HPDE6-E6E7 (cell line): Measurements from ENCODE around the gene URB1.
"Not testable (repeated sequence)": the region's sequence is repeated elsewhere in the genome, so short reads cannot be mapped to it uniquely, and the experiment has no call there.

Experiments
- DNase-seq: peaks from one replicate; pipeline ENCODE4 v3.0.0; 2011; ENCODE audit warnings: missing footprints; ENCODE audit errors: extremely low spot score

URB1 gene

GRCh38 chr21:32377506-32377905 lies 15.3 kb downstream of the URB1 start:
- no peak for DNase-seq

DNA sequence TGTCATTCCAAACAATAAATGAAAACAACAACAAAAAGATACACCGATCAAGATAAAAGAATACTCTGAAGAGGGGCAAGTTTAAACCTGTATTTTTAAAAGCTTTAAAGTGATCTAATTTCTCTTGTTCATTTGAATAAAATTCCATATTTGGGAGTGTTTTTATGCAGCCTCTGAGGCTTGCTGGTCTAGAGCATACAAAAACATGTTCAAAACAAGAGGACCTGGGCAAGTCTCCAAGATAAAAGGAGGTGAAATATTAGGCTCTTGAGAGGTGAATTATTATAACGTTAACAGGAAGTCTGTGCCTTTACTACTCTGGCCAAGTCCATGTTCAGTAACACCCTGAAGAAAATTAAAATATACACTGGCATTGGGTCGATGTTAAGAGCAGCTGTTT lies 20.1 kb downstream of the URB1 start:
- DNase-seq, result peak; percentile 38

- DNase-seq, result peak; percentile 79
Measured at GRCh38 chr21:32371913-32372314, 20.9 kb downstream of the URB1 start.

- DNase-seq, result no peak
Measured at GRCh38 chr21:32370998-32371766, 21.6 kb downstream of the URB1 start.

GRCh38 chr21:32368961-32369360 lies 23.9 kb downstream of the URB1 start:
- not testable (repeated sequence) for DNase-seq

DNA sequence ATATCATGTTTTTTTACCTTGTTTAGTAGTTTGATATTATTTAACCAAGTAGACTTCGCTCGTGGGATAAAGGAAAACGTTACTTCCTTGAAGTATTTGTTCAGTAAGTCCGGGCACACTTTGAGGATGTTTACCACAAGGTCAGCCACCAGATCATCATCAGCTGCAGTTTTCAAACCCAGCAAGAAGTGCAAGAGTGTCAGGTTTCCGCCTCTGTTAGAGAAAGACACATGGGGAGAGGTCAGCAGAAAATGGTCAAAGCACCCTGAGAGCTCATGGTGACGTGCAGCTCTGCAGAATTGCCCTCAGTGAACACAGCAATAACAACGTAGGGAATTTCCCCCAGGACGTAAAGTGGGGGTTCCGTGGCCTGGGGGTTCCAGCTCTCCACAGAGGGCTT lies 24.4 kb downstream of the URB1 start:
- no peak for DNase-seq

- no peak for DNase-seq
Measured at GRCh38 chr21:32367158-32367557, 25.7 kb downstream of the URB1 start.

GRCh38 chr21:32366191-32366590 lies 26.6 kb downstream of the URB1 start:
- DNase-seq, result no peak

DNA sequence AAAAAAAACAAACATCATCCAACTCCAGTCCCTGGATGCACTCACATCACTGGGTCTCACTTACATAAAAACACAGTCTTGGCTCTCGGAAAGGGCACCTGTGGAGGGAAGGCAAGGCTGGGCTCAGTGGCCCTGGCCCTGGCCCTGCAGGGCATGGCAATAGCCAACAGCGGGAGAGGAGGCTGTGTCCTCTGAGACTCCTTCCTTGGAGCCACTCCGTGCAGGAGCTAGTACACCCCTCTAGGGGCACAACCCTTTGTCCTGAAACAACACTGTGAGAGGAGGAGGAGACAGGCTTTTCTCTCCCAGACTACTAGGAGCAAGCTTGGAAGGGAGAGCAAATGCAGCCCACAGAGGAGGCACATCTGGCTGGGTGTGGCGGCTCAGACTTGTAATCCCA lies 28.0 kb downstream of the URB1 start:
- DNase-seq, result no peak

DNA sequence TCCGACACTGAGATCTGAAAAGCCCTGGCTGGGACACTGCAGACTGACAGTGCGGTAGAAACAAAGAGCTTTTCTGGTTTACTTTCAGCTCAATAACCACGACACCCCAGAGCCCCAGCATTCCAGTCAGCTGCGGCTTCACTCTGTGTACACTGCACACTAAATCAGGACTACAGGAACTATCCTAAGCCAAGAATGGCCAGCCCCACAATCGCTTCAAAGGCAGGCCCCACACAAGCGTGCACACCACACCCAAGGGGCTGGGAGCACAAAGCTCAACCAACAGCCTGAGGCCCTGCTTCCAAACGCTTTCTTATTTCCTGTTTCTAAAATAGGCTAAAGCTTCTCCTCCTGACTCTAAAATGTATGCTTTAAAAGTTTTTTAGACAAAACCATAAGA lies 28.4 kb downstream of the URB1 start:
- no peak for DNase-seq

- DNase-seq, result peak; percentile 14
Measured at GRCh38 chr21:32360401-32360975, 32.3 kb downstream of the URB1 start.

DNA sequence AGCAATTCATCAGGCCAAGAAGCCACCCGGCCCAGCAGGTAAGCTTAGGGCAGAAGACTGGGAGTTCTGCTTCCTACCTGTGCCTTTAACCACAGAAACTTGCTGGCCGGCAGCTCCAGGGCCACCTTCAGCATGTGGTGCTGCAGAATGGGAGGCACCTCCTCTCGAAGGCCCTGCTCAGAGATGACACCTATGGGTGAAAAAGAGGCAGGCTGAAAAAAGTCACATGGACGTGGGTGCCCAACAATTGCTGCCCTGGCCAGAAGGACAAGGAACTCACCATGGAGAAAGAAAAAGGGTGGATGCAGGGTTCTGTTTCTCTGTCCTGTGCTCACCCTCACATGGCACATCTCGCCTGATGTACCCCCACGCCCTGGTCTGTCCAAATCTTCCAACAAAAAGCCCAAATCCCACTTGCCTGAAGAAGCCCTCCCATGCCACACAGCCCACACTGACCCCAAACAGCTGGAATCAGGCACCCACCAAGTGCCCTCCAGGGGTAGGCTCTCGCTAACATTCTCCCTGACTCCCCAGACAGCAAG lies 33.0 kb downstream of the URB1 start:
- peak; percentile 26 for DNase-seq

- DNase-seq, result no peak
Measured at GRCh38 chr21:32356874-32357395, 35.9 kb downstream of the URB1 start.

DNA sequence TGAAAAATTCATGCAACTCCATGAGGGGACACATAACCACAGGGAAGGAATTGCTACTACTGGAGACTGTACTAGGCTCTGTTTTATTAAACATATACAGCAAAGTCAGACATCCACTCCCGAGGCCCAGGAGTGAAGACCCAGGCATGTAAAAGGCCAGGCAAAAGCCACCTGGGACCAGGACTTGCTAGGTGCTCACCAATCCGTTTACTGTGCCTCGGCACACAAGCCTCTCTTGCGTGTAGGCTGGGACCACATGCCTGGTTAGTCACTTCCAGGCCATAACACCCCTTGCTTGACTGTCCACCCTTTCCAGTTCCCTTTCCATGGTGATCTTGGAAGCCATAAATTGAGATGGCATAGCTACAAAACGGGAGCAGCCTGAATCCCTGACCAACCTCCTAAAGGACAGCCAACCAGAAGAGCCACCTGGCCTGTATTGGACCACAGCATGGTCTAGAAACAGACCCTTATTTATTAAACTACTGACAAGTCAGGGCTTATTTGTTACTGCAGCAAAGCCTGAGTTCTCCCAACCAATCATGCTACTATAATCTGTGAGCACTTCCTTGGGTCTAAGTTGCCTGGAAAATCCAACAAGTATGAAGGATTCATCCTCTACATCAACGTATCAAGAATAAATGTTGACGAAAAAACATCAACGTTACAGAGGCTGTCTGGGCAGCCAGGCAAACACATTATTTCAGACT lies 39.7 kb downstream of the URB1 start:
- DNase-seq, result no peak

GRCh38 chr21:32352526-32352925 lies 40.3 kb downstream of the URB1 start:
- no peak for DNase-seq

GRCh38 chr21:32351428-32351827 lies 41.4 kb downstream of the URB1 start:
- DNase-seq, result peak; percentile 26

DNA sequence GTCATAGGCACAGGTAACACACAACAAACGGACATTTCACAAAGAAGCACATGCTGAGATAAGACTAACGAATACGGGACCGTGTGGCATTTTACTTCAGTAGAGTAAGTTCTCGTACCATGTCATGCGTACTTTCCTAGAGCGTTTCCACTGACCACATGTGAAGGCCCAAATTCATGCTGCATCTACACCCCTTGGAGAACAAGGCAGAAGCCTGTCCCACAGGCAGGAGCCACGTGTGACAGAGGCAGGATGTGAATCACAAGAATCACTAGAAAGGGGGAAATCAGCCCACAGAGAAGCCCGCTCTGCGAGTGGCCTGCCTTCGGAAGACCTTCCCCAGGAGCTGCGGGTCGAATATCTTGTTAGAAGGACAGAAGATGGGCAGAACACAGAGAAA lies 41.8 kb downstream of the URB1 start:
- no peak for DNase-seq

DNA sequence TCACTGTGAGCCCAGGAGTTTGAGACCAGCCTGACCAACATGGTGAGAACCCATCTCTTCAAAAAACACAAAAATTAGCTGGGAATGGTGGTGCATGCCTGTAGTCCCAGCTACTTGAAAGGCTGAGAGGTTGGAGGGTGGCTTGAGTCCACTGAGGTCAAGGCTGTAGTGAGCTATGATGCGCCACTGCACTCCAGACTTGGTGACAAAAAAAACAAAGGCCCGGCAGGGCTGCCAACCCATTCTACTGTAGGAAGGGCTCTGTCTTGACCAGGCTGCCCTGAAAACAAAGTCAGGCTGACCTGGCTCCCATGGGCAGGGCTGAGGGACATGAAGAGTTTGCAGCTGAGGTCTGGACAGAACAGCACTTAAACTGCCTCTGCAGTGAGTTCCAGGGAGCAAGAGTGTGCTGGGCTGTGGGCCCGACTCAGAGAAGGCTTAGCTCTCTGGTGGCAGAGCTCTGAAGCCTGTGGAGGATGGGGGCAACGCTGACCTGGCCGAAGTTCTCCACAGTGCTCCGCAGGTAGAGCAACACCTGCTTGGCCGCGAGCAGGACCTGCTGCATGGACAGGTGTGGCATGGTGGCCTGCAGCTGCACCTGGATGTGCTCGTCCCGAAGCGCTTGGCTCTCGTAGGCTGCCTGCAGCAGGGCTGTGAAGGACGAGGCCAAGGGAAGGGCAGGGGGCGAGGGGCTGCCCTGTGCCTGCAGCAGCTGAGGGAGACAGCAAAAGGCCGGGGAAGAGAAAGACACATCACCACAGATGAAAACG lies 42.4 kb downstream of the URB1 start:
- DNase-seq, result no peak

DNA sequence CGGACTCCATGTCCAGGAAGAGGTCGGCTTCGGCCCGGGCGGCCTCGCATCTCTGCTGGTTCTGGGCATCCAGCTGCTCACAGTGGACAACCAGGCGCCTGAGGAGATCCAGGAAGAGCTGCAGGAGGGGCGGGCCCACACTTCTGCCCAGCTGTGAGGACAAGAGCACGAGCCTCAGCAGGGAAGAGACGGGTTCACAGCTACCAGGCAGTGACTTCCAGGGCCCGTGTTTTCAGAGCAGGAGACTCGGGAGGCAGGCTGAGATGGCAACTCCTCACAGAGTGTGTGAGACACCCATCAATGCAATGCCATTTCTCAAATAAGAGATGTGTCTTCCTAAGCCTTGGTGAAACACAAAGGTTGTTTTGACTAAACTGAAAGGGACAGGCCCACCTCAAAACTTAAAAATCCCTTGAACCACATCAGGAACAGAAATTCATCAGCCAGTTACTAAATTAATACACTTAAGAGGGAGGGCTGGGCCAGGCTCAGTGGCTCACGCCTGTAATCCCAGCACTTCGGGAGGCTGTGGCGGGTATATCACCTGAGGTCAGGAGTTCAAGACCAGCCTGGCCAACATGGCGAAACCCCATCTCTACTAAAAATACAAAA lies 43.4 kb downstream of the URB1 start:
- DNase-seq, result no peak

DNA sequence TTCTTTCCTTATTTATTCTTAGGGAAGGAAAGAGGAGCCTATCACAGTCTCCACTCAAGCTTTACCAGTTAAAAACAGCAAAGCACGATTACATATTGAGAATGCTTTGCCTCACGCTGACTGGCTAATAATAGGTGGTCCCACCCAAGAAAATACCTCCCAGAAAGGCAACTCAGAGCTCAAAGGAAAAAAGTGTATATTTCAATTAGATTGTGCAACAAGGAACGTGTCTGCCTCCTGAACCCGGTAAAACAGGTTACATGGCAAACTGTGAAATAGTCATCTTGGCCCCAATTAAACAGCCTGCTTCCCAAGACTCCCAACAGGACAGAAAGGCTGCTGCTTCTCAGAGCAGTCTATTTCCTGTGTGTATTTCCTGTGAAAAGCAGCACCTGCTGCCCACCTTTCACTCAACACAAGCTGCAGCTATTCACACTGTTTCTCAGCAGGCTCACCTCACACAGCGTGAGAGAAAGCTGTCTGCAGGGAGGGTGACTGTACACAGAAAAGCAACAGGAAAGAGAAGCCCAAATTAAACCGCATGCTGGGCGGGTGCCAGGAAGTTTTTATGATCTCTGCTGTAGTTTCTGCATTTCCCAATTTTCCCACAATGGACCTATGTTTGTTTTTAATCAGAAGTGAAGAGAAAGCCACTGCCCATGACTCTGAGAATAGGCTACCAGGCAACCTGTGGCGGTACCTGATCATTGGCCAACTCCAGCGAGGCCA lies 44.0 kb downstream of the URB1 start:
- DNase-seq, result no peak

- DNase-seq, result no peak
Measured at GRCh38 chr21:32347977-32348376, 44.8 kb downstream of the URB1 start.
